Measurements from ENCODE around the gene ETFDH.
"Not testable (repeated sequence)": the region's sequence is repeated elsewhere in the genome, so short reads cannot be mapped to it uniquely, and the experiment has no call there.

ETFDH gene

DNA sequence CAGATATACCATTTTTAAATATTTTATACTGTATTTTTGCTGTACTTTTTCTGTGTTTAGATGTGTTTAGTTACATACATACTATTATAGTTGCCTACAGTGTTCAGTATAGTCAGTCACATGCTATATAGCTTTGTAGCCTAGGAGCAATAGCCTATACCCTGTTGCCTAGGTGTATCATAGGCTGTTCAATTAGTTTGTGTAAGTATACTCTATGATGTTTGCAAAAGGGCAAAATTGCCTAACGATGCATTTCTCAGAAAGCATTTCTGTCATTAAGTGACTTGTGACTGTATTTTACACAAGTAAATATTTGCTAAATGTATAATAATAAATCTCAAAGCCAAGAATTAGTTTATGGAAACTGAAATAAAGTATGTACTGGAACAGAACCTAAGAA, 9.5 kb downstream of the ETFDH start:
- no peak for DNase-seq

DNA sequence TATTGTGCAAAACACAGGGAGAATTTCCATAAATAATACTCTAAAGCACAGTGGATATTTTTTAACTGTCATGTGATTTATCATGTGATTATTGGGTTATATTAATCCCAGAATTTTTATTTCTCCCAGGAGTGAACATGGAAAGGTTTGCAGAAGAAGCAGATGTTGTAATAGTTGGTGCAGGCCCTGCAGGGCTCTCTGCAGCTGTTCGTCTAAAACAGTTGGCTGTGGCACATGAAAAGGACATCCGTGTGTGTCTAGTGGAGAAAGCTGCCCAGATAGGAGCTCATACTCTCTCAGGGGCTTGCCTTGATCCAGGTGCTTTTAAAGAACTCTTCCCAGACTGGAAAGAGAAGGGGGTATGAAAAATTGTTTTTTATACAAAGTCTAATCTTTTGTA, 10.0 kb downstream of the ETFDH start:
- DNase-seq: no peak

- DNase-seq: no peak
These were observed 16.7 kb downstream of the ETFDH start for GRCh38 chr4:158688813-158689212.

DNA sequence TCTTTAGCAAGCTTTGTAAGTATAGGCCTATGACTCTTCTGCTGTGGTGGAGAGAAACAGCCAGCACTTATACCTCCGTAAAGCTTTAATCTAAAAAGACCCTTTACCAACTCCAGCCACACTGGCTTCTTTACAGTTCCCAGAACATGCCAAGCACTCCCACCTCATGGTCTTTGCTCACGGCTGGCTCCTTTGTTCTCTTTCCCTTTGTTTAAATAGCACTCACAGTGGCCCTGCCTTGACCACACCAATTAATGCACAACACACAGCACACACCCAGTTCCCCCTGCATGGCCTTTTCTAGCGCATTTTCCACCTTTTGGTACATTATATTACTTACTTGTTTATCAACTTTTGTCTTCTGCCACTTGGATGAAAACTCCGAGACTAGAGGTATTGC, 32.2 kb downstream of the ETFDH start:
- no peak for DNase-seq

DNA sequence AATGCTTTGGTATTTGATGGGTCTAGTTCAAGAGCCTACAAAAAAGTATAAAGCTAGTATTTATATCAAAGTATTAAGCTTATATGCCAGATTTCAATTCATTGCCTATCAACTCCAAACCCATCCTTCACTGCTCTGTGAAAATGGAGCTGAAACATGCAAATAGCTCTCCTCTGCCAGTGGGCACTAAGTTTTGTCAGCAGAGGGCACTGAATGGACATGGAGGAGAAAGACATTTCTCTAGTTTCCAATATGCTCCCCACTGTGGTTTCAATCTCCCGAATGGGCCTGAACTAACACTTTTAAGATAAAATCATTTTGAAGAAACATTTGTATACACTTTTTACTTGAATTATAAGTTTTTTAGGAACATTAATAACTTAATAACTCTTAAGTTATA, 38.7 kb downstream of the ETFDH start:
- DNase-seq: peak; percentile 25

DNA sequence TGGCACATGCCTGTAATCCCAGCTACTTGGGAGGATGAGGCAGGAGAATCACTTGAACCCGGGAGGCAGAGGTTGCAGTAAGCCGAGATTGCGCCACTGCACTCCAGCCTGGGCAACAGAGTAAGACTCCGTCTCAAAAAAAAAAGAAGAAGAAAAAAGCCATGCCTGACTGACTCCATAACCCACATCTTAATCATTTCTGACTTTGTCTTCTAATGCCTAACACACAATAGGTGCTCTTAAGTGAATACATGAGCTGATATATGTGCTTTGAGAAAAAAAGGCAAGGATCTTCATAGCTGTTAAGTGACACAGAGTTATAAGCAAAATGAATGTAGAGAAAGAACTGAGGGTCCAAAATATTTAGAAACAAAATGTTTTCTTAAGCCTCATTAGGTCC, 40.5 kb downstream of the ETFDH start:
- DNase-seq: not testable (repeated sequence)

DNA sequence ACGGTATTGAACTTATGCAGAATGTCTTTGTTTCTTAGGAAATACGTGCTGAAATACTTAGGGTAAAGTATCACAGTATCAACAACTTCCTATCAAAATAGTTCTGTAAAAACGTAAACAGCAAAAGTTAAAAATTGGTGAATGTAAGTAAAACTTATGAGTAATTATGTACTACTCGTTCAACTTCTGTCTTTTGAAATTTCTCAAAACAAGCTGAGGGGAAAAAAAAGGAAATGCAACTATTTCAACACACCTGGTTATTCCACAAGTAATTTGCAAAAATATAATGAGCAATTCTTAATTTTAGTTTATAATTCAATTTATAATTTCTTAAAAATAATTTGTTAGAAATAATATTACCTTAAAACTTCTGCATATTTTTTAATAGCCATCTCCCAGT, 42.8 kb downstream of the ETFDH start:
- no peak for DNase-seq

DNA sequence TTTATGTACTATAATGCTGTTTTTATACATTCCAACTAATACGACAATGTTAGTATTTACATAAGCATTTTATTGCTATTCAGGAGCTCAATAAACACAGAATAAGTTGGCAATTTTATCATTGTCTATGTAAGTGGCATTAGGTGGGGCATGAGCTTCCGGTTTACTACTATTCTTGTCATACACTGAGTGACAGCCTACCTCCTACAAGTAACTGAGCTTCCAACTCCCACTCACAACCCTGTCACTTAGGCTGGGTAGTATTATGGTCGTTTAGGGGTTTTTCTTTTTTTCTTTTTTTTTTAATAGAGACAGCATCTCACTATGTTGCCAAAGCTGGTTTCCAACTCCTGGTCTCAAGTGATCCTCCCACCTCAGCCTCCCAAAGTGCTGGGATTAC, 43.7 kb downstream of the ETFDH start:
- DNase-seq: no peak

- no peak for DNase-seq
These were observed 49.6 kb downstream of the ETFDH start for GRCh38 chr4:158721680-158722079.

GRCh38 chr4:158722291-158722916, 50.3 kb downstream of the ETFDH start:
- DNase-seq: peak; percentile 48

GRCh38 chr4:158722917-158723793, 51.1 kb downstream of the ETFDH start, which contains the start of gene PPID:
Gene PPID, minus strand, starts transcription at chr4:158723396. Its CDS starts 108 bp downstream, at chr4:158723288.
- DNase-seq: peak; percentile 95

- DNase-seq: no peak
These were observed 52.5 kb downstream of the ETFDH start for GRCh38 chr4:158724637-158725036.

- no peak for DNase-seq
These were observed 54.5 kb downstream of the ETFDH start for GRCh38 chr4:158726633-158727032.

DNA sequence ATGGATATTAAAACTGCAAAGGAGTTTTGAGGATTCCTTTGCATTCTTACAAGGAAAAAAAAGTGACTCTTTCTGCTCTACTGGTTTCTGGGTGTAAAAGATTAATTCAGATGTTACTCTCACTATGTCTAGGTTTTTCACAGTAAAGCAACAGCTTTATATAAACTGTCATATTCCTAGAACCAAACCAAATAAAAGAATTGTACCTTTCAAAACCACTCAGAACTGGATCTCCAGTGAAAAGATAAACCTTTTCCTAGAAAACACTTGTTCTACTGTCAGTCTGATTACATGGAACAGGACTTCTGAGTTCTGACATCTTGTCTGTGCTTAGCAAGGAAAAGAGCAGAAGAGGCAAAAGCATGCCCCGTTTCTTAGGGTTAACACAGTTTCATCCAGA, 56.1 kb downstream of the ETFDH start:
- peak; percentile 80 for DNase-seq

- peak; percentile 89 for DNase-seq
These were observed 57.8 kb downstream of the ETFDH start for GRCh38 chr4:158729716-158730559.

GRCh38 chr4:158738866-158739265, 66.8 kb downstream of the ETFDH start:
- no peak for DNase-seq

- no peak for DNase-seq
These were observed 67.5 kb downstream of the ETFDH start for GRCh38 chr4:158739600-158739999.

- DNase-seq: no peak
These were observed 69.4 kb downstream of the ETFDH start for GRCh38 chr4:158741326-158742021.

- DNase-seq: not testable (repeated sequence)
These were observed 74.4 kb downstream of the ETFDH start for GRCh38 chr4:158746537-158746936.

GRCh38 chr4:158750379-158750778, 78.3 kb downstream of the ETFDH start:
- DNase-seq: no peak

GRCh38 chr4:158754385-158755180, 82.5 kb downstream of the ETFDH start:
- no peak for DNase-seq

- DNase-seq: not testable (repeated sequence)
These were observed 83.7 kb downstream of the ETFDH start for GRCh38 chr4:158755819-158756218.

Measured in OCI-M1 (cell line).